GM18526 (cell line): ENCODE data around the gene ANKRD42.

Experiments
- POLR2A ChIP-seq: IDR thresholded peaks from 3 replicates; pipeline ENCODE4 v1.6.1; 2011; ENCODE audit not compliant: insufficient read length; ENCODE audit errors: extremely low read depth

ANKRD42 gene

GRCh38 chr11:83161610-83162199 is 31.8 kb upstream of the ANKRD42 start:
- no peak for TF ChIP-seq POLR2A

- TF ChIP-seq POLR2A, result no peak
Observed at GRCh38 chr11:83162377-83162776, 31.1 kb upstream of the ANKRD42 start.

GRCh38 chr11:83166193-83166866 is 27.2 kb upstream of the ANKRD42 start:
- TF ChIP-seq POLR2A, result no peak

DNA sequence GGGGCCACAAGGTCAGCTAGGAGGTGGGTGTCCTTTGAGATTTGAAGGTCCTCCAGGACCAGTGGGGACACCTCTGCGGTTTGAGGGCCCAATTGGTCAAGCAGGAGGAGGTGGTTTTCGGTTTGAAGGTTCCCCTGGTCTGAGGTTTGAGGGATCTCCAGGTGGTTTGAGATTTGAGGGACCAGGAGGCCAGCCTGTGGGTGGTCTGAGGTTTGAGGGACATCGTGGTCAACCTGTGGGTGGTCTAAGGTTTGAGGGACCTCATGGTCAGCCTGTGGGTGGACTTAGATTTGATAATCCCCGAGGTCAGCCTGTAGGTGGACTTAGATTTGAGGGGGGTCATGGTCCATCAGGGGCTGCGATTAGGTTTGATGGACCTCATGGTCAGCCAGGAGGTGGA is 24.8 kb upstream of the ANKRD42 start:
- TF ChIP-seq POLR2A, result no peak

GRCh38 chr11:83170865-83171264 is 22.6 kb upstream of the ANKRD42 start:
- no peak for TF ChIP-seq POLR2A

DNA sequence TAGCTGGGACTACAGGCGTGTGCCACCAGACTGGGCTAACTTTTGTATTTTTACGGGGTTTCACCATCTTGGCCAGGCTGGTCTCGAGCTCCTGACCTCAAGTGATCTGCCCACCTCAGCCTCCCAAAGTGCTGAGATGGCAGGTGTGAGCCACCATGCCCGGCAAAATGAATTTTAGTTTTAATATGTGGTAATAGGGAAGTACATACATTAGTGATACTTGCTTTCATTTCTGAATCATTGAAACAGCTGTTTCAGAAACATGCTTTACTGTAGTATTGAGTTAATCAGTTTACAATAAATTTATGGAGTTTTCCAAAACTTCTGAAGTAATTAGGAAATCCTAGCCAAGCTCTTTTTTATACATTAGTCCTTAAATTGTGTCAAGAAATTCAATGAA is 21.0 kb upstream of the ANKRD42 start:
- no peak for TF ChIP-seq POLR2A

DNA sequence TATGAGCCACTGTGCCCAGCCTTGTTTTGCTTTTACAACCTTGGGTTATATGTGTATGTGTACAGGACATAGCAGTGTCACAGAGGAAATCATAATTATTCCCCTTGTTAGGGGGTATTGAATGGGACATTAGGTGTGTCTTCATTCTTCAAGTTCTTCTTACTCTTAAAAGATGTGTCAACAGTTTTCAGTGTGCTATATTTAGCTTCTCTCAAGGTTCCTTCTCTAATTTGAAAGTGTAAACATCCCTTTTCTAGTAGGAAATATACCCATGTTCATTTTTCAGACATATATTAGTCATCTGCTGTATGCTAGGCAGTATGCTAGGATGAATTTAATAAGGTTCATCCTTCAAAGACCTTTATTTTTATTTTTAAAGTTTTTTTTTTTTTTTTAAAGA is 19.5 kb upstream of the ANKRD42 start:
- TF ChIP-seq POLR2A, result no peak

GRCh38 chr11:83175815-83176214 is 17.7 kb upstream of the ANKRD42 start:
- TF ChIP-seq POLR2A, result no peak

DNA sequence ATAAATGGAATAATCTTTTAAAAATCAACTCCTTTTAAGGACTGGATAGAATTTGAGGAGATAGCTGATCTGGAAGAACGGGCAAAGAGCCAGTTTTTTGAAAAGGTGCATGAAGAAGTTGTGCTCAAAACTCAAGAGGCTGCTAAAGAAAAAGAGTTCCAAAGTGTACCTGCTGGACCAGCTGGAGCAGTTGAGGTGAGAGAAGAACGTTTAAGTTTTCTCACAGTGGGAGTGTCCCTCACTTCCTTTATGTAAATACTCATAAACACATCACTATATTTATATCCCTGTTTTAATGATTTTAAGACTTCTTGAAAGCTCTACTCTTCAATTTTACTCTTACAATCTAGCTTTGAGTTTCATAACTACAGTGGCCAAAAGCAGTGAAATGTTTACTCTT is 11.7 kb upstream of the ANKRD42 start:
- TF ChIP-seq POLR2A, result no peak

DNA sequence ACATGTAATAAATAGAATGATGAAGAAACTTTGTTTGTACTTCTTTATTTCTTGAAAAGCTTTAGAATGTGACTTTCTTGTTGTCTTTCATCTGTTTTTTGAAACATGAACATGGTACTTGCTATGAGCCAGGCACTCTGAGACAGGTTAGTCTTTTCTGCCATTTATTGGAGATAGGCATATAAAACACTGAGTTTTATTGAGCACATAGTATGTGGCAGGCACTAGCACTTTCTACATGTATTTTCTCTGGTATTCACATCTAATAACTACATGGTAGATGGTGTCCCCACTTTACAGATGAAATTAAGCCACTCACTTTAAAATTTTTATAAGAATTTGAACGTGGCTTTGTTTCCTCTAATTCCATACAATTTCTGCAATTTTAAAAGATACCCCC is 7.7 kb upstream of the ANKRD42 start:
- no peak for TF ChIP-seq POLR2A

- no peak for TF ChIP-seq POLR2A
Observed at GRCh38 chr11:83187465-83187864, 6.0 kb upstream of the ANKRD42 start.

GRCh38 chr11:83191491-83191890 is 2.0 kb upstream of the ANKRD42 start:
- TF ChIP-seq POLR2A, result no peak

DNA sequence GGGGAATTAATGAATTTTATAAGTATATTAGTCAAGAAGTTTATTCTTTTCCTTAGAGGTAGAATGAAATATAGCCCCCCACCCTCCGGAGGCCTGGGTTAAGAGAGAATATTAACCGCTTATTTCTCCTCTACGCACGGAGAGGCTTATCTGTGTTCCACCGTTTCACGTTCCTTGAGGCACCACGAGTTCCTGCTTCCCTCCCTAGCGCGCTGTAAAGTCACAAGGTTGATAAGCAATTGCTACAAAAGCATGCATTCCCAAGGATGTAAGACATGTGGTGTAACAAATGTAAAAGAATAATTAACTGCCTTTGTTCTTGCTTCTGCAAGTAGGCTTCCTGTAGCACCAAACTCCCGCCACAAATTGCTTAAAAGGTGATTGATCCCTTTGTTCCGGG is 1.5 kb upstream of the ANKRD42 start:
- no peak for TF ChIP-seq POLR2A

- TF ChIP-seq POLR2A, result no peak
Observed at GRCh38 chr11:83192606-83193245, 786 bp upstream of the ANKRD42 start.

DNA sequence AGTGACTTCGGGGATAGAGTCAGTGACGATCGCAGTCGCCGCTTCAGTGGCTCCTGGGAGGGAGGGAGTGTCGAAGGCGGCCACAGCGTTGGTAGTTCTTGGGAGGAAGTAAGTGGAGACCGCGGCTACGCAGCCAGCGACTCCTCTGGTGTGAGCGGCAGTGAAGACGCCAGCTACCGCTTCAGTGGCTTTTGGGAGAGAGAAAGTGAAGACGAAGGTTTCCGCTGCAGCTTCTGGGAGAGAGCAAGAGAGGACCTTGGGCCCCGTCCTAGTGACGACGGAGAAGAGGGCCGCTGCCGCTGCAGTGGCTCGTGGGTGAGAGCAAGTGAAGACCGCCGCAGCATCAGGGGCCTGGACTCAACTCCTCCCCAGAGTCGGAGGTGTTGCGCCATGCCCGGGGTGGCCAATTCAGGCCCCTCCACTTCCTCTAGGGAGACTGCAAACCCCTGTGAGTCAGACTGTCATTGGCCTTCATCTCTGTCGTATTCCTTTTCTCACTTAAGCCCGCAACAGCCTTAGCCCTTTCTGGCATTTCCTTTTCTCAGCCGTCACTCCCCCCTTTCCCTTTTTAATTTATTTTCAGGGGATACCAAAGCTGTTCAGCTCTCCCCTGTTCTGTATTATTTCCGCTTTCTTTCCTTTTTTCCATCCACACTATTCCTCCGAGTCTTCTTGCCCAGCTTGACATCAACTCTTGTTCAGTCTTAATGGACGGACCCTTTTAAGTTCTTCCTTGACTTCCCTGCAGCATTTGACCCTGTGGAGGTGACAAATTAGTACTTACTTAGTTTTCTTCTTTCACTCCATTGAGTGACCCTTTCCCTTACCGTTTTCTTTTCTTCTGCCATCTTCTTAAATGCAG is 1.0 kb downstream of the ANKRD42 start:
- no peak for TF ChIP-seq POLR2A

- TF ChIP-seq POLR2A, result no peak
Observed at GRCh38 chr11:83195143-83195466, 1.6 kb downstream of the ANKRD42 start.
